ENCODE data around the gene CHTF18.

Gene CHTF18

GRCh38 chr16:760065-760464, 28.4 kb upstream of the CHTF18 start:
- no peak for DNase-seq (ENCODE audit: low read depth in 3 of 3)

GRCh38 chr16:760545-761343, 27.7 kb upstream of the CHTF18 start, which contains the start of gene MSLN:
Gene MSLN, plus strand, starts transcription at chr16:760734. Its CDS starts 1,947 bp downstream, at chr16:762681.
- no peak for DNase-seq (ENCODE audit: low read depth in 3 of 3)

DNA sequence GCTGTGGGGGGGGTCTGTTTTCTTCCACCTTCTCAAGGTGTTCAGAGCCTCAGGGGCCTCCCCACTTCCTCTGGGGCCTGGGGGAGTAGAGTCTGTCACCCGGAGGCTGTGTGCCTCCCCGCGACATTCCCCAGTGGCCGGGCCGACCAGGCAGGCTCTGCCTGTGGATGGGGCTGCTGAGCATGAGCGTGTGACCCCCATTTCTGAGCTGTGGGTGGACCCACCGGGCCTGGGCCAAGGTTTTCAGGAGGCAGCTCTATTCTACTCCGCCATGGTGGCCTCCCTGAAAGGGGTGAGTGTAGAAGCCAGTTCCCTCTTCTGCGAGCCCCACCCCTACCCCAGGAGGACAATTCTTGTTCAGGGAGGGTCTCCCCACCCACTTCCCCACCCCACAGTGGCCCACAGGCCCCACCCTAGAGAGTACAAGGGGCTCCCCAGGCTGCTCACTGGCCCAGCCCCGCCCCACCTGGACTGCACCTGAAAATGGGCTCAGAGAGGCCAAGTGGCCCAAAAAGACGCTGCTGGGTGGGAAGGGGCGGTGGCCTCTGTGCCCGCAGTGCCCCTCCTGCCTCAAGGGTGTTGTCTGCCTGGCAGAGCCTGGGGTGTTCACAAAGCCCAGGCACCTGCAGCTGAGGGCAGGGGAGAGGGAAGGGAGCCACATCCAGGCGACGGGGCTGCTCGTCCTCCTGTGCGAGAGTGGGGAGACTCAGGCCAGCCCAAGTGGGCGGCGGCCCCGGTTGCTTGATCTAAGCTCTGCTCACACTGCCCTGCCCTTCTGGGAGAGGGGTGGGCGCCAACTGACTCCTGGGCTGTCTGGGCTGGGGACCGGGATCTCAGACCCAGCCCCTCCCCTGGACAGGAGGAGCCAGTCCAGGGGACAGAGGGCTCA, 26.6 kb upstream of the CHTF18 start:
- no peak for DNase-seq (ENCODE audit: low read depth in 3 of 3)

- DNase-seq (ENCODE audit: low read depth in 3 of 3), result no peak
Observed at GRCh38 chr16:762595-763268, 25.7 kb upstream of the CHTF18 start.

- no peak for DNase-seq (ENCODE audit: low read depth in 3 of 3)
Observed at GRCh38 chr16:763369-764183, 24.8 kb upstream of the CHTF18 start.

DNA sequence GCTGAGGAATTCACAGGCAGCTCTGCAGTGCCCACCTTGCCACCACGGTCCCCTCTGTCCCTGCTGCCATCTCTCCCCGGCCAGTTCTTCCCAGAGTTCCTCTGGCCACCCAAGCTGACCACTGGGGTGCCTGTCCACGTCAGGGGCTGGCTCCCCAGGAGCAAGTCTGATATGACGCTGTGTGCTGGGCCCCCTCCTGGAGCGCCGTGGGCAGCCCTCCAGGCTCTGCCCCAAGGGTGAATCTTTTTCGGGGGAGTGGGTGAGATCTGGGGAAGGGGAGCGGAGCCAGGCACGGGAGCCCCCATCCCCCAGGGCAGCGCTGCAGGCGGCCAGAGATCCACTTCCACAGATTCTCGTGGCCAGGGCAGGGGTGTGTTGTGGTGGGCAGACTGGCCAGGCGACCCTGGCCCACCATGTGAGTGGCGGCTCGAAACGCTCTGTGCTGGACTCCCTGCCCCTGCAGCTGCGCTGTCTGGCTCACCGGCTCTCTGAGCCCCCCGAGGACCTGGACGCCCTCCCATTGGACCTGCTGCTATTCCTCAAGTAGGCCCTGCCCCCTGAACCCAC, 24.2 kb upstream of the CHTF18 start:
- no peak for DNase-seq (ENCODE audit: low read depth in 3 of 3)

DNA sequence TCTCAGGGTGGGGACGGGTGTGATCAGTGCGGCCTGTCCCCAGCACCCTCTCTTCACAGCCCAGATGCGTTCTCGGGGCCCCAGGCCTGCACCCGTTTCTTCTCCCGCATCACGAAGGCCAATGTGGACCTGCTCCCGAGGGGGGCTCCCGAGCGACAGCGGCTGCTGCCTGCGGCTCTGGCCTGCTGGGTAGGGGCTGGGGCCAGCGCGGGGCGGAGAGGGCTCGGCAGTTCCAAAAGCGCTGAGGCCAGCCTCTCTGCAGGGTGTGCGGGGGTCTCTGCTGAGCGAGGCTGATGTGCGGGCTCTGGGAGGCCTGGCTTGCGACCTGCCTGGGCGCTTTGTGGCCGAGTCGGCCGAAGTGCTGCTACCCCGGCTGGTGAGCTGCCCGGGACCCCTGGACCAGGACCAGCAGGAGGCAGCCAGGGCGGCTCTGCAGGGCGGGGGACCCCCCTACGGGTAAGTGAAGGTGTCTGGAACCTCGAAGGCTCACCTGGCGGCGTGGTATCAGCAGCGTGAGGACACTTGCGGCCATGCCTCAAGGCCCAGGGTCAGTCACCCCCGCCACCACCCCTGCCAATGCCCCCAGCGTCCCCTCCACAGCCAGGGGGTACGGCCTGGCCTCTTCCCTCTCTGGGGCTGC, 23.5 kb upstream of the CHTF18 start:
- no peak for DNase-seq (ENCODE audit: low read depth in 3 of 3)

DNA sequence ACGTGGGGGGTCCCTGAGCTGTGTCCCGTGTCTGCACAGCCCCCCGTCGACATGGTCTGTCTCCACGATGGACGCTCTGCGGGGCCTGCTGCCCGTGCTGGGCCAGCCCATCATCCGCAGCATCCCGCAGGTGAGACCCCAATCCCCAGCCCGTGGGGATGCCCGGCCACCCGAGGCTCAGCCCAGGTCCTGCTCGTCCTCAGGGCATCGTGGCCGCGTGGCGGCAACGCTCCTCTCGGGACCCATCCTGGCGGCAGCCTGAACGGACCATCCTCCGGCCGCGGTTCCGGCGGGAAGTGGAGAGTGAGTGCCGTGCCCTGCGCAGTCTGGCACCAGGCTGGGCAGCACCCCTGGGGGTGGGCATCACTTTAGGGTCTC, 22.9 kb upstream of the CHTF18 start:
- DNase-seq (ENCODE audit: low read depth in 3 of 3), result no peak

DNA sequence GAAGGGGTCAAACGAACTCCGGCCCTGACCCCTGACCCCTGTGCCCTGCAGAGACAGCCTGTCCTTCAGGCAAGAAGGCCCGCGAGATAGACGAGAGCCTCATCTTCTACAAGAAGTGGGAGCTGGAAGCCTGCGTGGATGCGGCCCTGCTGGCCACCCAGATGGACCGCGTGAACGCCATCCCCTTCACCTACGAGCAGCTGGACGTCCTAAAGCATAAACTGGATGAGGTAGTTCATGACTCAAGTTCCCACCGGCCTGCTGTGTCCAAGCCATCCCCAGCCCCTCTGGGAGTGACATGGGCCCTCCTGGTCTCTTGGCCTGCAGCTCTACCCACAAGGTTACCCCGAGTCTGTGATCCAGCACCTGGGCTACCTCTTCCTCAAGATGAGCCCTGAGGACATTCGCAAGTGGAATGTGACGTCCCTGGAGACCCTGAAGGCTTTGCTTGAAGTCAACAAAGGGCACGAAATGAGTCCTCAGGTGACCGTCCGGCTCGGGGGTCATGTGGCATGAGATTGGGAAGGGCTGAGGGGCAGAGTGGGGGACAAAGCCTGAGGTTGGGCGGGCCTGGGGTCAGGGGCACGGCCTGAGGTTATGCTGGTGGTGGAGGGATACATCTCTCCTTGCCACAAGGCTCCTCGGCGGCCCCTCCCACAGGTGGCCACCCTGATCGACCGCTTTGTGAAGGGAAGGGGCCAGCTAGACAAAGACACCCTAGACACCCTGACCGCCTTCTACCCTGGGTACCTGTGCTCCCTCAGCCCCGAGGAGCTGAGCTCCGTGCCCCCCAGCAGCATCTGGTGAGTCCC, 22.2 kb upstream of the CHTF18 start:
- DNase-seq (ENCODE audit: low read depth in 3 of 3), result no peak

DNA sequence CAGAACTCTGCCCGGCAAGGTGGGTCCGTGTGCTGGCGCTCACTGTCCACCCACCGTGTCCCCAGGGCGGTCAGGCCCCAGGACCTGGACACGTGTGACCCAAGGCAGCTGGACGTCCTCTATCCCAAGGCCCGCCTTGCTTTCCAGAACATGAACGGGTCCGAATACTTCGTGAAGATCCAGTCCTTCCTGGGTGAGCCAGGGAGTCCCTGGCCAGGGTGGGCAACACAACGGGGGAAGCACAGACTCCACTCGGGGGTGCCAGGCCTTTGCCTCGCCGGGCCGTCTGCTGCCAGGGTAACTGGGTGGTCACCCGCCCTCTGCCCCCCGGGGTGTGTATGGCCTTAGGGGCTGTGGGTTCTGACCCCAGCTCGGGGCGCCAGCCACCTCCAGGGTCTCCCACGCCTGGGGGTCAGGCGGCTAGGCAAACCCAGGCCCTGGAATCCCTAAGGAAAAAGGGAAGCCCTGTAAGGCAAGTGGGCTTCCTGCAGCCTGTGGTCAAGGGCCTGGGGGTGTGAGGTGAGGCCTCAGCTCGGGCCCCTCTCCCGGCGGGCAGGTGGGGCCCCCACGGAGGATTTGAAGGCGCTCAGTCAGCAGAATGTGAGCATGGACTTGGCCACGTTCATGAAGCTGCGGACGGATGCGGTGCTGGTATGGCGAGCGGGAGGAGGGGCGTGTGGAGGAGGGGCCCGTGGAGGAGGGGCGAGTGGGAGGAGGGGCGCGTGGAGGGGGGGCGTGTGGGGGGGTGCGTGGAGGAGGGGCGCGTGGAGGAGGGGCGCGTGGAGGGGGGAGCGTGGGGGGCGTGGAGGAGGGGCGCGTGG, 21.4 kb upstream of the CHTF18 start:
- no peak for DNase-seq (ENCODE audit: low read depth in 3 of 3)

DNA sequence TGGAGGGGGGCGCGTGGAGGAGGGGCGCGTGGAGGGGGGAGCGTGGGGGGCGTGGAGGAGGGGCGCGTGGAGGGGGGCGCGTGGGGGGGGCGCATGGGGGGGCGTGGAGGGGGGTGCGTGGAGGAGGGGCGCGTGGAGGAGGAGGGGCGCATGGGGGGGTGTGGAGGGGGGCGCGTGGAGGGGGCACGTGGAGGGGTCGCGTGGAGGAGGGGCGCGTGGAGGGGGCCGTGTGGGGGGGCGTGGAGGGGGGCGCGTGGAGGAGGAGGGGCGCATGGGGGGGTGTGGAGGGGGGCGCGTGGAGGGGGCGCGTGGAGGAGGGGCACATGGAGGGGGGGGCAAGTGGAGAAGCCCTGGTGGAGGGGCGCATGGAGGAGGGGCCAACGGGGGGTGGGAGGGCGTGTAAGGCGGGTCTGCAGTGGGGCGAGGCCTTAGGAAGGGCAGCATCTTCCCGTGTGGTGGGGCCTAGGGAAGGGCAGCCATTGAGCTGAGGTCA, 20.6 kb upstream of the CHTF18 start:
- no peak for DNase-seq (ENCODE audit: low read depth in 3 of 3)

- no peak for DNase-seq (ENCODE audit: low read depth in 3 of 3)
Observed at GRCh38 chr16:768428-768827, 20.0 kb upstream of the CHTF18 start.

GRCh38 chr16:769184-769784, 19.1 kb upstream of the CHTF18 start:
- DNase-seq (ENCODE audit: low read depth in 3 of 3), result no peak

DNA sequence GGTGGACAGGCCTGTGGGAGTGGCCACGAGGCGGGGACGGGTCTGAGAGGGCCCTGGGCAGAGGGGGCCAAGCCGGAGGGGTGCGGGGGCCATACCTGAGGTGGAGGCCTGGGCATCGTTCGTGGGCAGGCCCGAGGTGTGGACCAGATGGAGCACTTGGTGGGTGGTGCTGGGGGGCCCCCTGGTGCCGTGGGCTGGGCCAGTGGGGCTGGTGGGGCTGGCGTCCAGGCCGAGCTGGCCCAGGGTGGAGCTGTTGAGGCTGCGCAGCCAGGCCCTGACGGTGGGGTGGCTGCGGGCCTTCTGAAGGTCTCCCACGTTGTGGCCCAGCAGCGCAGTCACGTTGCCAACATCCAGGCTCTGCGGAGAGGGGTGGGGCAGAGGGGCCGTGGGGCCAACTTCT, 18.5 kb upstream of the CHTF18 start:
- DNase-seq (ENCODE audit: low read depth in 3 of 3), result no peak

DNA sequence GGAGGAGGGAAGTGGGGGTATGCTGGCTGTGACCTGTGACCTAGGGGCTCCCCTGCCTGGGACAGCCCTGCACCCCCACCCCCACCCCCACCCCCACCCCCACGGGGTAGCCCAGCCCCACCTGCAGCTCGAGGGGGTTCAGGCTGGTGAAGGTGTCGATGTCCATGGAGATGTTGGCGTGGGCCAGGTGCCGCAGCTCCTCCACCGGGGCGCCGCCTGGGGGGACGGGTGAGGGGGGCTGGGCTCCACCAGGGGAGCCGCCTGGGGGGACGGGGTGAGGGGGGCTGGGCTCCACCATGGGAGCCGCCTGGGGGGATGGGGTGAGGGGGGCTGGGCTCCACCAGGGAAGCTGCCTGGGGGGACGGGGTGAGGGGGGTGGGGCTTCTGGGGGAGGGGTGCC, 18.0 kb upstream of the CHTF18 start:
- DNase-seq (ENCODE audit: low read depth in 3 of 3), result no peak

DNA sequence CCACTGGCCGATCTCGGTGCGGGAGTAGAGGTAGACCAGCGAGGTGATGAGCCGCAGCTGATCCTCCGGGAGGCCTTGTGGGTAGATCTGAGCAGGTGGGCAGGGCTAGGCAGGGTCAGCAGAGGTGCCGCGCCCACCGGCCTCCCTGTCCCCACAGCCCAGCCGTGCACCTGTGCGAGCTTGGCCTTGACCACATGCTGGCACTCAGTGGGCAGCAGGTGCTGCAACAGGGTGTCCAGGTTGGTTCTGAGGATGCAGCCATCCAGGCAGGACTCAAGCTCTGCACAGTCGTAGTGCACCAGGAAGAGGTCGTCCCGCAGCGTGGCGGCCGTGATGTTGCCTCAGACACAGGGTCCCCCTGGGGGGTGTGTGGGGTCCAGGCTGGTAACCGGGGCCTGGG, 15.5 kb upstream of the CHTF18 start:
- DNase-seq (ENCODE audit: low read depth in 3 of 3), result no peak

- no peak for DNase-seq (ENCODE audit: low read depth in 3 of 3)
Observed at GRCh38 chr16:774086-775001, 14.1 kb upstream of the CHTF18 start.

All from stimulated activated CD4-positive, alpha-beta T cell treated with anti-CD3 and anti-CD28 coated beads, TNF-alpha, amount 100 ng/mL, for 24 hours (primary cell).